GM19397 (cell line): Measurements from ENCODE around the gene PRND.
"Not testable (repeated sequence)": the region's sequence is repeated elsewhere in the genome, so short reads cannot be mapped to it uniquely, and the experiment has no call there.

Experiments
- ATAC-seq: cut with Tn5 transposase; IDR thresholded peaks from one replicate; pipeline ENCODE4 v1.9.1; 2021; ENCODE audit warnings: mild to moderate bottlenecking, moderate library complexity; ENCODE audit not compliant: unreplicated experiment

The PRND gene, protein sequence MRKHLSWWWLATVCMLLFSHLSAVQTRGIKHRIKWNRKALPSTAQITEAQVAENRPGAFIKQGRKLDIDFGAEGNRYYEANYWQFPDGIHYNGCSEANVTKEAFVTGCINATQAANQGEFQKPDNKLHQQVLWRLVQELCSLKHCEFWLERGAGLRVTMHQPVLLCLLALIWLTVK

DNA sequence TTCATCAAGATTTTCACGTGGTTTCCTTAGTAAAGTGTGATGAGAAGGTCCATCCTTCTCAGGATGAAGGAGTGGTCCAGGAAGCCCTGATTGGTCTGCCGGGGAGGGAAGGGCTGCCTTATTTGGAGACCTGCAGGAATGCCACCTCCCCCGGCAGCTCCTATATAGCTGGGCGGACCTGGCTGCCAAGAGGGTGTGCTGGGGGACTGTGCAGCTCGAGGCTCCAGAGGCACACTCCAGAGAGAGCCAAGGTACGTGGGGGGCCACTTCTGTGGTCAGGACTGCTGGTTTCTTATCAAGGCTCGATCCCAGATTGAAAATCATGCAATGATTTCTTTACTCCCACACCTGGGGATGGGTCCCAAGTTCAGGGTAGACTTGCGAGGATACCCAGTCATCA, at the start of gene PRND:
PRND (plus strand) TSS at position 191 of the 400 bp plus-strand sequence. CDS start 2,643 bp downstream, outside the sequence.
- ATAC-seq: no peak

DNA sequence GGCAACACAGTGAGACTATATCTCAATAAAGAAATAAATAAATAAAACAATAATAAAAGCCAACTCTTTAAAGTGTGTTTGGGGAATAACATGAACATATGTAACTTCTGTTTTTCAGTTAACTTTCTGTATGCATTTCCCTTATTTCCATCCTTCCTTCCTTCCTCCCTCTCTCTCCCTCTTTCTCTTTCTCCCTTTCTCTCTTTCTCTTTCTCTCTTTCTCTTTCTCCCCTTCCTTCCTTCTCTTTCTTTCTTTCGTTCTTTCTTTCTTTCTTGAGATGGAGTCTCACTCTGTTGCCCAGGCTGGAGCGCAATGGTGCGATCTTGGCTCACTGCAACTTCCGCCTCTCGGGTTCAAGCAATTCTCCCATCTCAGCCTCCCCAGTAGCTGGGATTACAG, 48.8 kb upstream of the PRND start:
- no peak for ATAC-seq

DNA sequence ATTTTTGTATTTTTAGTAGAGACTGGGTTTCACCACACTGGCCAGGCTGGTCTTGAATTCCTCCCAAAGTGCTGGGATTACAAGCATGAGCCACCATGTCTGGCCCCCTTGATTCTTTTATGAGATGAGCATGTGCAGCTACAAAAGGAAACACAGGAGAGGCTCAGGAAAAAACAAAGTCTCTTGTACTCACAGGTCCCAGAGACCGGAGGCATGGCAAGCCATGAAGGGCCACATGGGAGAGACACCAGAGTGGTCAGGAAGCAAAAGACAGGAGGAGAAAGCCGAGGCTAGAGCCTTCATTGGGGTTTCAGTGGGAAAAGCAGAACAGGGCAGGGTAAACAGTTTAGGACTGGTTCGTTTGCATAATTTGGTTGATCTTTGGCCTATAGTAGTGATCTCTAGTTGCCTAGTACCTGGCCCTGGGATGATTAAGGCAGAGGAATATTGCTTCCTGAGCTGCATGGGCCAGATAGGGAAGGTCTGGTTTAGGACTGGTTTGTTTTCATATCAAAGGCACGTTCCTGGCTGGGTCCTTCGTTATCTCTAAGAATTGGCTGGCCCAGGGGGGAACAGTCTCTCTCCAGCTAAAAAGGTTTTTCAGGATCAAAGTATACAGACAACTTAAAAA, 48.2 kb upstream of the PRND start:
- no peak for ATAC-seq

DNA sequence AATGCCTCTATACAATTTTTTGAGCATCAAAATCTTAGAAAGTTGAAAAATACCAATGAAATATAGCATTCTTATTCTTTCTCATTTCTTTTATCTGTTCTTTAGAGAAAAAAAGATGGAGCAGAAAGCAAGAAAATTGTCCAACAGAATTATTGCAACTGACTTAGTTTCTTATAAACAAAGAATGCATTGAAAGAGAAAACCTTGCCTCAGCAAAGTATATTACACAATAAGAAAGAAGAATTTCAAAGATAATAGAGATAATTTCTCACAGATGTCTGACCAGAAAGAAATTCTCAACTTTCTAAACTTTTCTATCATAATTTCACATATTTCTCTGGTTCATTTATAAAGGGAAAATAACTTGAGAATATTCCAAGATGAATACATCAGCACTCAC, 47.0 kb upstream of the PRND start:
- ATAC-seq: no peak

DNA sequence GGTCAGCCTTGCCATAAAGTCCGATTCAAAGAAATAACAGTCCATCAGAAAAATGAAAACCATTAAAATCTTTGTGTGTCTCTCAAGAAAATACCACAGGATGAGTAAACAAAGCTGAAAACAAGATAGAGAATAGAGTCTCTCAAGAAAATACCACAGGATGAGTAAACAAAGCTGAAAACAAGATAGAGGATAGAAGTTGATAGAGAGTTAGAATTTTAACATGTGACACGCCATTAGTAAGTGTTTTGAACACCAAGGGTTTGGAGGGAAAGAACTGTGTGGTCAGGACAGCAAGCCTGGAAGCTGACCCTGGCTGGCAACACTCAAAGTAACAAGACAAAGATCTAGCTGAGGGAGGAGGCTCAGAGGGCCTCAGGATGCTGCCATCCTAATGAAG, 43.9 kb upstream of the PRND start:
- ATAC-seq: no peak

DNA sequence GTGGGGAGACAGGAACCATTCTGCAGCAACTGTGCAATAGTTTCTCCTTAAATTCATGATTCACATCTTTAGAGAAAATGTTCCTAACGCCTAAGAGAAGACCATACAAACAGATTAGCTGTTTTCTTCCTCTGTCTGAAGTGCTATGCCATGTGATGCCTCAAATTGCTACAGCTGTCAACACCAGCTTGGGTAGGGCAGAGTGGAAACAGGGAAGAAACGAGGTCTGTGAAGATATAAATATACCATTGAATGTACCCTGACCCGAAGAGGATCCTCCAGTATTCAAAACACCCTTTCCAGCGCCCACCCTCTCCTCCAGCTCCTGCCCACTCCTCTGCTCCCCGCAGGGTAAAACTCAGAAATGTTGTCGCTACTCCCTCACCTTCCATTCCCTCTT, 40.3 kb upstream of the PRND start:
- ATAC-seq: no peak

DNA sequence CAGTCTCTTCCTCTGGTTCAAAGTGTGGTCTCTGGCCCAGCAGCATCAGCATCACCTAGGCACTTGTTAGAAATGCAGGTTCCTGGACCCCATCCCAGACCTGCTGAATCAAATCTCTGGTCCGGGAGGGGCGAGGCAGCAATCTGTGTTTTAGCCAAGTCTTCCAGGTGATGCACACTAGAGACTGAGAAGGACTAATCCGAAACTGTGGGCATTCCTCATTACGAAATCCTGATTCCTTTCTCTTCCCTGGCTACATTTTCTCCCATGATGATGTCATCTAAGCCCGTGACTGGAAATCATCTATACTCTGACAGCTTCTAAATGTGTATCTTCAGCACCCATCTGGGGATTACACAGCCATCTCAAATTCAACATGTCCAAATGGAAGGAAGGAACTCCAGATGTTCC, 39.7 kb upstream of the PRND start:
- no peak for ATAC-seq

DNA sequence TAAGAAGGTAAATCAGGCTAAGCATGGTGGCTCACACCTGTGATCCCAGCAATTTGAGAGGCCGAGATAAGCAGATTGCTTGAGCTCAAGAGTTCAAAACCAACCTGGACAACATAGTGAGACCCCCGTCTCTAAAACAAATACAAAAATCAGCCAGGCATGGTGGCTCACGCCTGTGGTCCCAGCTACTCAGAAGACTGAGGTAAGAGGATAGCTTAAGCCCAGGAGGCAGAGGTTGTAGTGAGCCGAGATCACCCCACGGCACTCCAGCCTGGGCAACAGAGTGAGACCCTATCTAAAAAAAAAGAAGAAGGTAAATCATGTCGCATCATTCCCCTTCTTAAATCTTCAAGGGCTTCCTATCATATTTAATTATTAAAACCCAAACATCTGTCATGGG, 39.0 kb upstream of the PRND start:
- ATAC-seq: no peak

DNA sequence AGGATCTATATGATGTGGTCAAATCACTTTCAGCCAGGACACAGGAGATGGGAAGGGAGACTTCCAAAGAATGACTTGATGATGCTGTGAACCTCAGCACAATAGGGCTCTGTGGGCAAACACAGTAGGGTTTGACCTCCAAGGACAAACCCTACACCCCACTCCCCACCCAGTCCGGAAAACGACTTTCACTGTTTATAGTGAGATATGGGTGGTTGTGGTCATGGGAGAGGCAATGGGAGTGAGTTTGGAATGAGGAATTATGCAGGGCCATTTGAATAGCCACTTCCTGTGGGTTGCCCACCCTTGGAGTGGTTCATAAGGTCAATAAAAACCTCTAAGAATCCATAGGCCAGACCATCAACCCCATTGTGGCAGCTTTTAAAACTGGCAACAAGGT, 38.4 kb upstream of the PRND start:
- ATAC-seq: no peak

DNA sequence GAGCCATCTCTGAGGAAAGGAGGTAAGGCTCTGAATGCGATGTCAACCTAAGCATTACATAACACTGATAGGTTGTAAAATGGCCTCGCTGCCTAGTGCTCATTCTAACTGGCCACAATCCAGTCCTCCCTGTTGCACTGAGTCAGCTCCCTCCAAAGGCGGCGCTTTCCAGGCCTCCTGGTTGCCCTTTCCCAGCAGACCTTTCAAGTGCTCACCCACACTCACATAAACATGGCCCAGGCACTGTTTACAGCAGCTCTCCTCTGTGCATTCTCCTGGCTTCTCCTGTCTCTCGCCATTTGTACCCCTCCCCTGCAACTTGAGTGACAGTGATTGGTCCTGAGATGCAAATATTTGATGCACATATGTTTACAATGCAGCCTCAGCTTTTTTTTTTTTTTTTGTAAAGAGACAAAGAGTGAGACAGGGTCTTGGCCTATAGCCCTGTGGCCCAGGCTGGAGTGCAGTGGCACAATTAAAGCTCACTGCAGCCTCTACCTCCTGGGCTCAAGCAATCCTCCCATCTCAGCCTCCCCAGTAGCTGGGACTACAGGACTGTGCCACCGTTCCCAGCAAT, 36.8 kb upstream of the PRND start:
- ATAC-seq: no peak

DNA sequence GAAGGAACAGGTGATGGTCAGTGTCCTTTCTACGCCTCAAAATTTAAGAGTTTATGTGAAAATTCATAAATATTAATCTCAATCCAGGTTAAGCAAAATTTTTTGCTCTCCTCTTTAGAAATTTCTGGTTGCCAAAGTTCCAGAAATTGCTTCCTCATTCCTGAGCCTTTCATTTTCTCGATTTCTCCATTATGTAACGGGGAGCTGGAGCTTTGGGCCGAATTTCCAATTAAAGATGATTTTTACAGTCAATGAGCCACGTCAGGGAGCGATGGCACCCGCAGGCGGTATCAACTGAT, 35.8 kb upstream of the PRND start:
- no peak for ATAC-seq

DNA sequence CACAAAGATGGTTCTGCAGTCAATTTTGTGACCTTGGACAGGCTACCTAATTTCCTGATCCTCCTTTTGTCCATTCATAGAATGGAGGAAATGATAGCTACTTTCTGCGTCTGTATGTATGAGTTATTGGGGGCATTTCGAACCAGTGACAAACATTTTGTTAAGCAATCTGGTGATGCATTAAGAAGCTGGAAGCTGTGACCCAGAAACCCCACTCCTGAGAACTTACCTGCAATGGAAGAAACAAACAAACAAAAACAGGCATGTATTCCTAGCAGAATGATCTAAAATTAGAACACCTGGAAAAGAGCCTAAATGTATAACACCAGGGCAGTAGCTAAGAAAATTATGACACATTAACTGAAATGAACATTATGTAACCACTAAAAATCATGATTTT, 33.4 kb upstream of the PRND start:
- no peak for ATAC-seq

DNA sequence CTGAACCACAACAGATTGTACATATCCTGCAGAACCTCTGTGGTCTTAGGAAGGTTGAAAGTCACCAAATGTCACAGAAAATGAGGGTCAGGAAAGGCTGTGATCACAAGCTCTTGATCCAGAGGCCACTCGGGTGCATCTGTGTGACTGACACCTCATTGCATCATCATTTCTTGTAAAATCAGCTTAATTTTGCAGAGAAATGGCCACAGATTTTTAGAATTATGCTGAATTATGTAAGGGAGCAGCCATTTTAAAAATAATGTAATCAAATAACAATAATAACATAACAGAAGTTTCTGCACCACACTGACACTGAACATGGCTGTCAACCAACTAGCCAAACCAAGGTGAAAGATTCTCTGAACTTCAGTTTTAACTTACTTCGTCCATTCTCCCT, 32.5 kb upstream of the PRND start:
- ATAC-seq: no peak

DNA sequence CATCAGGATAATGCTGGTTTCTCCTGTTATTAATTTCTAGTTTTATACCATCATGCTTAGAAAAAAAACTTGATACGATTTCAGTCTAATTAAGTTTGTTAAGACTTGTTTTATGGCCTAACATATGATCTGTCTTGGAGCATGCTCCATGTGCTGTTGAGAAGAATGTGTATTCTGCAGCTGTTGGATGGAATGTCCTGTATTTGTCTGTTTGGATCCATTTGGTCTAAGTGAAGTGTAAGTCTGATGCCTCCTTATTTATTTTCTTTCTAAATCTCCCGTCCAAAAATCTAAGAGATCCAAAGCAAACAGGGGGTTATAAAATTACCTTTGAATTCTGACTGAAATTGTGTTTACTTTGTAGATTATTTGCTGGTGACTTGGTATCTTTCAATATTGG, 30.0 kb upstream of the PRND start:
- ATAC-seq: no peak

DNA sequence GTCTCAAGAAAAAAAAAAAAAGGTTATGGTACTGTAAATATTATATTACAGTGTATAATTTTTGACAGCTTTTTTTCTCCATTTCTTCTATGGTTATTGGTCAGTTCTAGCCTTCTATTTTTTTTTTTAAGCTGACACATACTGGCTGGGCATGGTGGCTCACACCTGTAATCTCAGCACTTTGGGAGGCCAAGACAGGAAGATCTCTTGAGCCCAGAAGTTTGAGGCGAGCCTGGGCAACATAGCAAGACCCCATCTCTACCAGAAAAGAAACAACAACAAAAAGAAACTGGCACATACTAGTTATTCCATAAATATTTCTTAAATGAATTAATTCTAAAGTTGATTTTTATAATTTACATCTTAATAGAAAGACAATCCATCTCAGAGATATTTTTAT, 27.6 kb upstream of the PRND start:
- ATAC-seq: no peak

DNA sequence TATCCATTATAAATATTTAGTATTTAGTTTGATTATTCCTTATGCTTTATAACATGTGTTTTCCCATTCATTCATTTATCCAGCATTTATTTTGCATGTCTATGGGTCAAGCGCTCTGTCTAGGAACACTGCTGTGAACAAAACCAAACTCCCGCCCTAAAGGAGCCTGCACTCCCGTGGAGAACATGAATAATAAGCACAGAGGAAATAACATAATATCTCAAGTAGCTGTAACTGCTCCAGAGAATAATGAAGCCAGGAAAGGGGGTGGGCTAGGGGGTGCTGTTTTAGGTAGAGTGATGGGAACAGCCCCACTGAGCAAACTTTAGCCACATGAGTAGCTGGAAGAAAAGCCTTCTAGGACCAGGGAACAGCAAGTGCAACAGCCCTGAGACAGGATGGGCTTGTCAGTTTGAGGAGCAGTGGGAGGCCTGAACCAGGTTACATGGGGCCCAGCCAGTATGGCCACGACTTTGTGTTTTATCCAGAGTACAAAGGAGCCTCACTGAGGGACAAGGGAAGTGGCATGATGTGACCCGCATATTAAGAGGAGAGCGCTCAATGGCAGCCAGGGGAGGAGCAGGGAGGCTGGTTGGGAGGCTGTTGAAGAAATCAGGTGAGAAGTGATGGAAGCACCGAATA, 24.4 kb upstream of the PRND start:
- no peak for ATAC-seq

DNA sequence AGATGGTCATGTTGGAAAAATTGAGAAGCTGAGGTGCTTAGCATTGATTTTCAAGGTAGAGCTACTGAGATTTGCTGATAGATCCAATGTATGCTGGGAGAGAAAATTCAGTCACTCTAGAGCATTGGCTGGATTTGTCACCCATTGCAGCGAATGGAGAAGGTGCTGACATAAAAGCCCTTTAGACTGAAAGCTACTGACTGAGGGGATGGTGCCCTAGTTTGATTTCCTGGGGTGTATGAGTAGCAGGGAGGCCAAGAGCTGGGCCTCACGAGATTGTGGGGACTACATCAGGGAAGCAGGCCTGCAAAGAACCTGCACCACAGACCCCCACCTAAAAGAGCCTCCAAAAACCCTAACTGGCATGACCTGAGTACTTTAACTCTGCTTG, 23.9 kb upstream of the PRND start:
- ATAC-seq: no peak

DNA sequence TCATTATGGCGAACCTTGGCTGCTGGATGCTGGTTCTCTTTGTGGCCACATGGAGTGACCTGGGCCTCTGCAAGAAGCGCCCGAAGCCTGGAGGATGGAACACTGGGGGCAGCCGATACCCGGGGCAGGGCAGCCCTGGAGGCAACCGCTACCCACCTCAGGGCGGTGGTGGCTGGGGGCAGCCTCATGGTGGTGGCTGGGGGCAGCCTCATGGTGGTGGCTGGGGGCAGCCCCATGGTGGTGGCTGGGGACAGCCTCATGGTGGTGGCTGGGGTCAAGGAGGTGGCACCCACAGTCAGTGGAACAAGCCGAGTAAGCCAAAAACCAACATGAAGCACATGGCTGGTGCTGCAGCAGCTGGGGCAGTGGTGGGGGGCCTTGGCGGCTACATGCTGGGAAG, 22.5 kb upstream of the PRND start:
- no peak for ATAC-seq

DNA sequence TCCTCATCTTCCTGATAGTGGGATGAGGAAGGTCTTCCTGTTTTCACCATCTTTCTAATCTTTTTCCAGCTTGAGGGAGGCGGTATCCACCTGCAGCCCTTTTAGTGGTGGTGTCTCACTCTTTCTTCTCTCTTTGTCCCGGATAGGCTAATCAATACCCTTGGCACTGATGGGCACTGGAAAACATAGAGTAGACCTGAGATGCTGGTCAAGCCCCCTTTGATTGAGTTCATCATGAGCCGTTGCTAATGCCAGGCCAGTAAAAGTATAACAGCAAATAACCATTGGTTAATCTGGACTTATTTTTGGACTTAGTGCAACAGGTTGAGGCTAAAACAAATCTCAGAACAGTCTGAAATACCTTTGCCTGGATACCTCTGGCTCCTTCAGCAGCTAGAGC, 21.8 kb upstream of the PRND start:
- ATAC-seq: no peak

DNA sequence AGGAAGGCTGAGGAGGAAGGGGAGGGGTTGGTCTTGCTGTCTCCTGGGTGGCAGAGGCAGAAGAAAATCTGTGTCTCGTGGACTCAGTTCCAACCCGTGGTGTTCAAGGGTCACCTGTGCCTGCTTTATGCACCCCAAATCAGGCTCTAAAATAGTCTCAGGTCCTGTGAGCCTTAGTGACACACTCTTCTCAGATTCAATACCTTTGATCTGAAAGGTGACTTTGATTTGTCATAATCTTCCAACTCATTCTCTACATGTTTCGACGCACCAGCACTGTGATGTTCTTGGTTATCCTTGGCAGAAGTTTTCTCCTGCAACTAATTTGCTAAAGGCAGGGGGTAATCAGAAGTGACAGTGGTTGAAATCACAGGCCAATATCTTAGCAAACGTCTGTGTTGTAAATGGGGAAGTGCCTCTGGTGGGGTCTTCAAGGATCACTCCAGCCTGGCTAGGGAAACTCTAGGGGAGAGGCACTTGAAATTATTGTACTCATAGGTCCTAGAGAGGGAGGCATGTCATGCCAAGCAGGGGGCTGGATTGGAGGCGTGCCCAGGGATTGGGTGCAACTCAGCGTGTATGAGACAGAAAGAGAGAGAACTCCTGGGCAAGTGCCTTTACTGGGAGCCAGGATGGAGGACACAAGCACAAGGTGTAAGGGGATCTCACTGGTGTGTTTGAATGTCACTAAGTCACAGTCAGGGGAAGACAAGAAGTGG, 19.0 kb upstream of the PRND start:
- no peak for ATAC-seq

DNA sequence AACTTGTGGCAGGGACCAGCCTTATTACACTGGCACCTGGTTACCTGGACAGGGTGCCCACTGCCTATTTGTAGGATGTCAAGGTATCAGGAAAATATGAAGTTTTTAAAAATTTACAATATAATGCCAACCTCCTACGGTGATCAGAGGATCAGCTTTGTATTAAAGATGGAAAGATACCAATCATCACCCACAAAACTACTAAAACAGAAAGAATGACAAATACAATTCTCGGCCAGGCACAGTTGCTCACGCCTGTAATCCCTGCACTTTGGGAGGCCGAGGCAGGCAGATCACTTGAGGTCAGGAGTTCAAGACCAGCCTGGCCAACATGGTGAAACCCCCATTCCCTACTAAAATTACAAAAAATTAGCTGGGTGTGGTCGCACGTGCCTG, 18.4 kb upstream of the PRND start:
- no peak for ATAC-seq

DNA sequence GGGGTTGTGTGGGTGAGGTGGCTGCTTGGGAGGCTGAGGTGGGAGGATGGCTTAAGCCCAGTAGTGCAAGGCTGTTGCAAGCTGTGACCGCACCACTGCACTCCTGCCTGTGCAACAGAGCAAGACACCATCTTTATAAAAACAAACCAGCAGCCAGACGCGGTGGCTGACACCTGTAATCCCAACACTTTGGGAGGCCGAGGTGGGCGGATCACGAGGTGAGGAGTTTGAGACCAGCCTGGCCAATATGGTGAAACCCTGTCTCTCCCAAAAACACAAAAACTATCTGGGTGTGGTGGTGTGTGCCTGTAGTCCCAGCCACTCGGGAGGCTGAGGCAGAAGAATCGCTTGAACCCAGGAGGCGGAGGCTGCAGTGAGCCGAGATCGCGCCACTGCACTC, 14.8 kb upstream of the PRND start:
- not testable (repeated sequence) for ATAC-seq
